Tibial nerve (tissue), 4 donors: Measurements from ENCODE around the gene TKTL1. TPM values are rescaled to one million over a fixed set of nuclear protein-coding genes. Genes with fewer than 3 reads are reported as not detected.

Experiments
- DNase-seq, 2 donors: peaks; one replicate each; pipeline ENCODE4 v3.0.0-alpha.2; 2019; ENCODE audit warnings: low spot score in 2 of 2
- H3K27ac ChIP-seq, 4 donors: fragments of 200-600 bp; sonication (generic) in 3 of 4; one replicate each; pipeline ENCODE4 v1.5.1; 2017 to 2019; ENCODE audit warnings: mild to moderate bottlenecking in 1 of 4
- H3K27me3 ChIP-seq, 2 donors: fragments of 200-600 bp; sonication (generic) in 1 of 2; one replicate each; pipeline versions ENCODE4 v1.5.1 to v1.6.0; 2017 to 2019
- H3K36me3 ChIP-seq, 3 donors: fragments of 200-600 bp; sonication (generic); one replicate each; pipeline ENCODE4 v1.5.1; 2018 to 2019
- H3K4me1 ChIP-seq, 4 donors: fragments of 200-600 bp; sonication (generic) in 3 of 4; one replicate each; pipeline ENCODE4 v1.5.1; 2017 to 2019
- H3K4me3 ChIP-seq, 4 donors: fragments of 200-600 bp; sonication (generic) in 3 of 4; one replicate each; pipeline ENCODE4 v1.5.1; 2017 to 2019; ENCODE audit warnings: mild to moderate bottlenecking in 1 of 4, moderate library complexity in 1 of 4
- H3K9me3 ChIP-seq, 4 donors: fragments of 200-600 bp; sonication (generic) in 3 of 4; one replicate each; pipeline ENCODE4 v1.5.1; 2017 to 2019
- CTCF ChIP-seq, 5 experiments: fragments of 200-600 bp in 3 of 5; fragments of 450-650 bp in 2 of 5; sonication (generic) in 3 of 5; IDR thresholded peaks; one replicate each; pipeline ENCODE4 v1.5.1; 2016 to 2019; ENCODE audit warnings: antibody characterized with exemption in 5 of 5, mild to moderate bottlenecking in 3 of 5, moderate library complexity in 2 of 5
- EP300 ChIP-seq, 2 donors: sonication (generic); formaldehyde crosslinking; IDR thresholded peaks; one replicate each; pipeline ENCODE4 v1.6.1; 2017; ENCODE audit warnings: antibody characterized with exemption in 2 of 2, mild to moderate bottlenecking in 1 of 2
- POLR2A ChIP-seq, 2 donors: fragments of 450-650 bp; IDR thresholded peaks; one replicate each; pipeline ENCODE4 v1.6.1; 2017; ENCODE audit warnings: antibody characterized with exemption in 2 of 2, mild to moderate bottlenecking in 2 of 2, moderate library complexity in 2 of 2
- WGBS, 2 donors: methylation state at CpG; one replicate each; pipeline ENCODE4 v1.1.5; 2018; 5-methylcytosine and 5-hydroxymethylcytosine counted together
- total RNA-seq, 4 donors: library from RNA; depleted of rRNA; stranded (reverse); fragments of >200 nt; gene quantifications; one replicate each; pipeline ENCODE4 v1.1.0, GENCODE V29; 2016

Gene TKTL1
- total RNA-seq, 4 donors from 2014 or later, result not detected

GRCh38 chrX:154363706-154364439 is 68.3 kb downstream of the TKTL1 start:
- H3K27ac ChIP-seq, result no peak overlapping the region
- H3K9me3 ChIP-seq, result no peaks in the 10 kb centered on the region
- no peak for DNase-seq
- H3K27me3 ChIP-seq, result no peaks in the 10 kb centered on the region
- WGBS, 2 donors, result 75 to 81% methylated on average over 9 to 20 of the region's 20 CpGs
- H3K4me3 ChIP-seq, result no peak overlapping the region
- TF ChIP-seq POLR2A (IDR thresholded peaks at IDR 0.05) (no peak), EP300 (IDR thresholded peaks at IDR 0.05) (no peak), CTCF (IDR thresholded peaks at IDR 0.05) (no peak)
- H3K36me3 ChIP-seq, result peaks cover 0 to 86% (median 22%) of the 10 kb centered on the region in 3 donors
- H3K4me1 ChIP-seq, result peaks cover 0 to 33% (median 14%) of the 10 kb centered on the region in 4 donors

DNA sequence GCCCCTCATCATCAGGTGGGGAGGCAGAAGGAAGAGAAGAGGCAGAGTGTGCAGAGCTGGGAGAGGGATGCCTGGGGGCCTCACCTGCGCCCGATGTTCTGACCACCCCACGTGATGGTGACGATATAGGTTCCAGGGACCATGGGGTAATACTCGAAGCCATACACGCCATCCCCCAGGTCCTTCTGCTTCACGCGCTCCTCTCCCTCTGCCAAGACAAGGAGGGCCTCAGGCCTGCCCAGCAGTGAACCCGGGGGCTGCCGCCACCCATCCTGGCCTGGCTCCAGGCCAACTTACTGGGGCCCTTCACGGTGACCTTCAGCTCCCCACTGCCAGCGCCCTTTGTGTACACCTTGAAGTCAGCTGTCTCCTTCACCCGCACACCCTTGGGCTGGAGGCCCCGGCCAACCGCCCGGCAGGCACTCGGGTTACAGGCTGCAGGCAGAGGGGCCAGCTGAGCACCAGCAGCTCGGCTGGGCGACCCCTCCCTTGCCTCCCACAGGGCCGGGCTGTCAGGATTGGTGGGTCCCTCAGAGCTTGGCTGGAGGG is 69.5 kb downstream of the TKTL1 start:
- Histone ChIP-seq H3K27ac (peak overlapping the region in 2 of 4 donors; percentile 33 to 64), H3K4me3 (no peak overlapping the region), H3K27me3 (no peaks in the 10 kb centered on the region), H3K4me1 (peaks cover 0 to 33% (median 14%) of the 10 kb centered on the region in 4 donors), H3K36me3 (peaks cover 0 to 73% (median 10%) of the 10 kb centered on the region in 3 donors), H3K9me3 (no peaks in the 10 kb centered on the region)
- no peak for DNase-seq
- no peak for TF ChIP-seq POLR2A (IDR thresholded peaks at IDR 0.05)
- TF ChIP-seq CTCF (IDR thresholded peaks at IDR 0.05), result no peak
- no peak for TF ChIP-seq EP300 (IDR thresholded peaks at IDR 0.05)
- WGBS, 2 donors, result 72% methylated on average over 17 of the region's 20 CpGs; no CpG with 5 or more reads in 1 of the 2 donors

GRCh38 chrX:154365997-154366665 is 70.5 kb downstream of the TKTL1 start:
- no peak overlapping the region for H3K4me3 ChIP-seq
- TF ChIP-seq EP300 (IDR thresholded peaks at IDR 0.05) (no peak), CTCF (IDR thresholded peaks at IDR 0.05) (no peak), POLR2A (IDR thresholded peaks at IDR 0.05) (no peak)
- peak overlapping the region in 2 of 4 donors; percentile 96 to 97 for H3K27ac ChIP-seq
- peaks cover 0 to 67% (median 10%) of the 10 kb centered on the region in 3 donors for H3K36me3 ChIP-seq
- H3K9me3 ChIP-seq, result no peaks in the 10 kb centered on the region
- no peak for DNase-seq
- peaks cover 0 to 33% (median 14%) of the 10 kb centered on the region in 4 donors for H3K4me1 ChIP-seq
- H3K27me3 ChIP-seq, result no peaks in the 10 kb centered on the region
- 80 to 82% methylated on average over 12 to 25 of the region's 32 CpGs for WGBS, 2 donors

DNA sequence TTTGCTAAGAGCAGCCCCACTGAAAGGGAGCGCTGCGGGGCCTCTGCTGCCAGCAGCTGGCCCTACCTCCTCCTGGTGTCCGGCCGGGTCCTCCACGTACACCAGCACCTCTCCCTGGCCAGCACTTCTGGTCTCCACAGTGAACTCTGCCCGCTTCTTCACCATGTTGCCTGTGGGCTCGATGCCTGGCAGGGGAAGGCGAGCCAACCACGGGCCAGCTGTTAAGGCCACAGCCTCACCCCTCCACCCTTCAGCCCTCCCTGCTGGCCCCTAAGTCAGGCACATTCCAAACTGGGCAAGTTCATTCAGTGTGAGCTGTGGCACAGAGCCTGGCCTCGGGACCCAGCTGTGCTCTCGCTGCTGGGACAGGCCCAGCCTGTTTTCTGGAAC is 71.1 kb downstream of the TKTL1 start:
- TF ChIP-seq EP300 (IDR thresholded peaks at IDR 0.05) (no peak), CTCF (IDR thresholded peaks at IDR 0.05) (no peak), POLR2A (IDR thresholded peaks at IDR 0.05) (no peak)
- peak overlapping the region in 2 of 4 donors; percentile 96 to 97 for H3K27ac ChIP-seq
- H3K4me1 ChIP-seq, result peaks cover 0 to 33% (median 14%) of the 10 kb centered on the region in 4 donors
- WGBS, 2 donors, result 62 to 70% methylated on average over 8 to 11 of the region's 11 CpGs
- DNase-seq, result no peak
- peaks cover 0 to 62% (median 10%) of the 10 kb centered on the region in 3 donors for H3K36me3 ChIP-seq
- H3K9me3 ChIP-seq, result no peaks in the 10 kb centered on the region
- no peak overlapping the region for H3K4me3 ChIP-seq
- no peaks in the 10 kb centered on the region for H3K27me3 ChIP-seq
